ENCODE data around the gene RGS9BP.
A peak's percentile ranks its signal among the peaks of the same experiment; 100 is the strongest.

The RGS9BP gene

DNA sequence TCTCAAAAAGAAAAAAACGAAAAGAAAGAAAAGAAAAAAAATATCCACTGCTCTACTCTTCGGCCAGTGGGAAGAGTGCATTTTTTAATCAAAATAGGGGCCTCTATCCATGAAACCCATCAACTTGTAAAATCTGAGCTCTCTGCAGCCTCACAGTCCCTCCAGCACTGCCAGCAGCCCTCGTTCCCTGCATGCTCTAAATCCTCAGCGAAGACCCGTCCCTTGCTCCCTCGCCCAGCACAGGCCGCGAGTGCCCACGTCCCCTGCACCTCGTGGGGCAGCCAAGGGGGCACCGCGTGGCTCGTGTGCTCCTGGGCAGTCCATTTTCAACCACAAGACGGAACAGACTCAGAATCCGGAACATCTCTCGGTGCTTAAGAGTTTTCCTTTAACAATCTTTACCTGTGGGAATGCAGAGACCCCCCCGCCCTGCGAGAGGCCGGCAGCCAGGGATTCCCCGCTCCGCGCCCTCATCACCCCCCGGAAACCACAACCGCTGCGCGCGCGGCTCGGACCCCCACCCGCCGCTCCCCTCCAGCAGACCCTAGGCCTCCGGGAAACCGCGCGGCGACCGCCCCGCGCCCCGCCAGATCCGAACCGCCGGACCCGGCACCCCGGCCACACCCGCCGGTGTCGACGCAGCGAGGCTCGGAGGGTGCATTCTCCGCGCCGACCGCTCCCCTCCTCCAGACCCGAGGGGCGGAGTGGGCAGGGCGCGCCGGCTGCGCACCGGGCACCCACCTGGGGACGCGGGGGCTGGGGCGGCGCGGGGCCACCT lies 1.3 kb upstream of the RGS9BP start:
- Histone ChIP-seq H3K27ac (ENCODE audit: low read depth, low read length, poor library complexity, severe bottlenecking) (no peak overlapping the region), H3K4me3 (ENCODE audit: low read depth, low read length, poor library complexity, severe bottlenecking) (peak overlapping the region; percentile 91), H3K27me3 (ENCODE audit: insufficient read depth, low read length) (no peaks in the 10 kb centered on the region), H3K79me2 (ENCODE audit: insufficient read depth, low read length) (peaks cover 33% of the 10 kb centered on the region), H4K20me1 (ENCODE audit: insufficient read depth, low read length) (no peaks in the 10 kb centered on the region), H3K9me2 (ENCODE audit: low read depth, low read length) (no peaks in the 10 kb centered on the region), H3K9me3 (ENCODE audit: low read length) (no peaks in the 10 kb centered on the region), H2AFZ (ENCODE audit: low read length) (no peak overlapping the region), H3F3A (ENCODE audit: insufficient read depth, low read length) (no peaks in the 10 kb centered on the region), H3K4me2 (ENCODE audit: low read length) (peak overlapping the region; percentile 75), H3K4me1 (ENCODE audit: insufficient read depth, low read length, severe bottlenecking) (peaks cover 25% of the 10 kb centered on the region), H3K9ac (ENCODE audit: low read length) (peak overlapping the region; percentile 79), H3K36me3 (ENCODE audit: insufficient read depth, low read length) (no peaks in the 10 kb centered on the region)
- TF ChIP-seq, protein P1, sequence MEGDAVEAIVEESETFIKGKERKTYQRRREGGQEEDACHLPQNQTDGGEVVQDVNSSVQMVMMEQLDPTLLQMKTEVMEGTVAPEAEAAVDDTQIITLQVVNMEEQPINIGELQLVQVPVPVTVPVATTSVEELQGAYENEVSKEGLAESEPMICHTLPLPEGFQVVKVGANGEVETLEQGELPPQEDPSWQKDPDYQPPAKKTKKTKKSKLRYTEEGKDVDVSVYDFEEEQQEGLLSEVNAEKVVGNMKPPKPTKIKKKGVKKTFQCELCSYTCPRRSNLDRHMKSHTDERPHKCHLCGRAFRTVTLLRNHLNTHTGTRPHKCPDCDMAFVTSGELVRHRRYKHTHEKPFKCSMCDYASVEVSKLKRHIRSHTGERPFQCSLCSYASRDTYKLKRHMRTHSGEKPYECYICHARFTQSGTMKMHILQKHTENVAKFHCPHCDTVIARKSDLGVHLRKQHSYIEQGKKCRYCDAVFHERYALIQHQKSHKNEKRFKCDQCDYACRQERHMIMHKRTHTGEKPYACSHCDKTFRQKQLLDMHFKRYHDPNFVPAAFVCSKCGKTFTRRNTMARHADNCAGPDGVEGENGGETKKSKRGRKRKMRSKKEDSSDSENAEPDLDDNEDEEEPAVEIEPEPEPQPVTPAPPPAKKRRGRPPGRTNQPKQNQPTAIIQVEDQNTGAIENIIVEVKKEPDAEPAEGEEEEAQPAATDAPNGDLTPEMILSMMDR (IDR thresholded peaks at IDR 0.05; ENCODE audit: low read length): no peak
- TF ChIP-seq EZH2 (IDR thresholded peaks at IDR 0.05; ENCODE audit: borderline replicate concordance, low read length): no peak

DNA sequence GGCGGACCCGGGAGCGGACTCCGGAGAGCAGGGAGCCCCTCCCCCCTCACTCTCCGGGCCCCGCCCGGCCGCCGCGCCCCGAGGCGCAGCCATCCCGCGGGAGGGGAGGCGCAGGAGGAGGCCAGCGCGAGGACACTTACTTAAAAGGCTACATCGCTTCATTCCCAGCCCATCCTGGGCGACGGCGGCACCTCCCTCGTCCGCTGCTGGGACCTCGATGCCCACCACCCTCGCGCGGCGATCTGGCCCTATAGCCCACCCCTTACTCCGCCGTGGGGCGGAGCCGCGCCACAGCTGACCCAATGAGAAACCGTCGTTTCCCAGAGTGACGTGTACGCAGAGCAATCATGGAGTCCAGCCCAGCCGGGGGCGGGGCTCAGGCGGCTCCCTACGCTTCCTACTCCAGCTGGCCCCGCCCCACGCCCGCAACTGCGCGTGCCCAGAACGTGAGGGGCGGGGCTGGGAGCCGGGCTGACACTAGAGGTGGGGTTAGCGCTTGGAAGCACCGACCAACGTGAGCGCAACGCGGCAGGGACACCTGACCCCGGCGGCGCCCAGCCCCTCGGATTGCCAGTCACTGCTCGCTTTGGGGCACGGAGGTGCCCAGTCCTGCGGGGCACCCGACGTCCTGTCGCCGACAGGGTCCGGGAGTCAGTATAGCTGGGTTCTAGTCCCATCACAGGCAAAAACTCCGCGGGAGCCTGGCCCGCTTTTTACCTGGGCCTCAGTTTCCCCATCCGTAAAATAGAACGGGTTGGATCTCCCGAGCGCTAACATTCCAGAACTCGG lies 523 bp upstream of the RGS9BP start, which contains the start of gene ANKRD27:
TSS of gene ANKRD27 (minus strand) at position 250 of the 789 bp plus-strand sequence. CDS start 16,165 bp downstream, outside the sequence.
- peak within 1 kb of the TSS; percentile 91 for H3K4me3 ChIP-seq (ENCODE audit: low read depth, low read length, poor library complexity, severe bottlenecking)
- H3K9me3 ChIP-seq (ENCODE audit: low read length): no peaks in the 10 kb centered on the region
- no peak within 1 kb of the TSS for H2AFZ ChIP-seq (ENCODE audit: low read length)
- no peak for TF ChIP-seq EZH2 (IDR thresholded peaks at IDR 0.05; ENCODE audit: borderline replicate concordance, low read length)
- TF ChIP-seq, protein P1 (IDR thresholded peaks at IDR 0.05; ENCODE audit: low read length): no peak
- no peaks in the 10 kb centered on the region for H3K27me3 ChIP-seq (ENCODE audit: insufficient read depth, low read length)
- H3K79me2 ChIP-seq (ENCODE audit: insufficient read depth, low read length): peaks cover 25% of the 10 kb centered on the region
- no peaks in the 10 kb centered on the region for H3K9me2 ChIP-seq (ENCODE audit: low read depth, low read length)
- H3K36me3 ChIP-seq (ENCODE audit: insufficient read depth, low read length): no peaks in the 10 kb centered on the region
- H4K20me1 ChIP-seq (ENCODE audit: insufficient read depth, low read length): no peaks in the 10 kb centered on the region
- no peaks in the 10 kb centered on the region for H3F3A ChIP-seq (ENCODE audit: insufficient read depth, low read length)
- no peak within 1 kb of the TSS for H3K27ac ChIP-seq (ENCODE audit: low read depth, low read length, poor library complexity, severe bottlenecking)
- peak within 1 kb of the TSS; percentile 79 for H3K9ac ChIP-seq (ENCODE audit: low read length)
- peaks cover 25% of the 10 kb centered on the region for H3K4me1 ChIP-seq (ENCODE audit: insufficient read depth, low read length, severe bottlenecking)
- peak within 1 kb of the TSS; percentile 85 for H3K4me2 ChIP-seq (ENCODE audit: low read length)

DNA sequence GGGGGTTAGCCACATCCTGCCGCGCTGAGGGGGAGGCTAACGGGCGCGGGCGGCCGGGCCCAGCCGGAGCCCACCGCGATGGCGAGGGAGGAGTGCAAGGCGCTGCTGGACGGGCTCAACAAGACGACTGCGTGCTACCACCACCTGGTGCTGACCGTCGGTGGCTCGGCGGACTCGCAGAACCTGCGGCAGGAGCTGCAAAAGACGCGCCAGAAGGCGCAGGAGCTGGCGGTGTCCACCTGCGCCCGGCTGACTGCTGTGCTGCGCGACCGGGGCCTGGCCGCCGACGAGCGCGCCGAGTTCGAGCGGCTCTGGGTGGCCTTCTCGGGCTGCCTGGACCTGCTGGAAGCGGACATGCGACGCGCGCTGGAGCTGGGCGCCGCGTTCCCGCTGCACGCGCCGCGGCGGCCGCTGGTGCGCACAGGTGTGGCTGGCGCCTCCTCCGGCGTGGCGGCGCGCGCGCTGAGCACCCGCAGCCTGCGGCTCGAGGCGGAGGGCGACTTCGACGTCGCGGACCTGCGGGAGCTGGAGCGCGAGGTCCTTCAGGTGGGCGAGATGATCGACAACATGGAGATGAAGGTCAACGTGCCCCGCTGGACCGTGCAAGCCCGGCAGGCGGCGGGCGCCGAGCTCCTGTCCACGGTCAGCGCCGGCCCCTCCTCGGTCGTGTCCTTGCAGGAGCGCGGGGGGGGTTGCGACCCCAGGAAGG lies 692 bp downstream of the RGS9BP start:
- peaks cover 25% of the 10 kb centered on the region for H3K4me1 ChIP-seq (ENCODE audit: insufficient read depth, low read length, severe bottlenecking)
- H4K20me1 ChIP-seq (ENCODE audit: insufficient read depth, low read length): no peaks in the 10 kb centered on the region
- no peak overlapping the region for H3K27ac ChIP-seq (ENCODE audit: low read depth, low read length, poor library complexity, severe bottlenecking)
- H3K4me2 ChIP-seq (ENCODE audit: low read length): peak overlapping the region; percentile 85
- TF ChIP-seq, protein P1 (IDR thresholded peaks at IDR 0.05; ENCODE audit: low read length): no peak
- peak overlapping the region; percentile 91 for H3K4me3 ChIP-seq (ENCODE audit: low read depth, low read length, poor library complexity, severe bottlenecking)
- no peaks in the 10 kb centered on the region for H3K9me3 ChIP-seq (ENCODE audit: low read length)
- no peaks in the 10 kb centered on the region for H3K27me3 ChIP-seq (ENCODE audit: insufficient read depth, low read length)
- no peak overlapping the region; the same call in 1 of the 2 replicates for H3K9ac ChIP-seq (ENCODE audit: low read length)
- H3K9me2 ChIP-seq (ENCODE audit: low read depth, low read length): no peaks in the 10 kb centered on the region
- H3F3A ChIP-seq (ENCODE audit: insufficient read depth, low read length): no peaks in the 10 kb centered on the region
- H3K36me3 ChIP-seq (ENCODE audit: insufficient read depth, low read length): no peaks in the 10 kb centered on the region
- H2AFZ ChIP-seq (ENCODE audit: low read length): no peak overlapping the region
- H3K79me2 ChIP-seq (ENCODE audit: insufficient read depth, low read length): peaks cover 23% of the 10 kb centered on the region
